ENCODE data around the gene TMEM94. TPM values are rescaled to one million over a fixed set of nuclear protein-coding genes. Genes with fewer than 3 reads are reported as not detected.

Gene TMEM94
- total RNA-seq, 1 experiment from 2014 or later = 67.0 TPM

DNA sequence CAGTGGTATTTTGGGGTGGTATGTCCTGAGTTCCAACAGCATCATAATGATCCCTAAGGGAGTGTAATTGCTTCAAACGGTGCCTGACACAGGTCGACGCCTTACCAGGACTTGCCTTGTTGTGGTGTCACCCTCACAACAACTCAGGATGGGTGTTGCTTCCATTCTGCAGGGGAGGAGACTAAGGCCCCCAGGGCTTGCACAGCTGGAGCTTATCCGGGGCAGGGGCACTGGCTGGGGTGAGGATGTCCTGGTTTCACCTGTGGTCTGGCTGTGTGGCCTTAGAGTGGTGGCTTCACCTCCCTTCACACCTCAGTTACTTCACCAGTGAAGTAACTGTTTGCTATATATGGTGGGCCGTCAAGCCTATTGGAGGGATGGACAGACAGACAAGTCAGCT, 92.4 kb downstream of the TMEM94 start:
- POLR2A ChIA-PET (ENCODE audit: low non-redundant PET) = no interaction called here
- no peak for DNase-seq (ENCODE audit: low spot score)
- H3K27me3 ChIP-seq (replicated peaks; ENCODE audit: insufficient read depth, low read depth, low read length, poor library complexity) = no peaks in the 10 kb centered on the region
- CTCF ChIA-PET = interaction anchor here (0.7 kb wide), 1 partner anchor 199 kb away, joined by 3 read pairs; no protein-coding TSS in a partner anchor
- H3K27ac ChIP-seq (ENCODE audit: low read depth, low read length, poor library complexity, severe bottlenecking) = no peak overlapping the region
- no peaks in the 10 kb centered on the region for H3K9me3 ChIP-seq (ENCODE audit: low read depth, low read length, poor library complexity, severe bottlenecking)
- no TSS peak for BruUV-seq (replicated peaks)
- intact Hi-C loops (cut with micrococcal nuclease; ENCODE audit: unreplicated experiment) = no loop called here
- no peaks in the 10 kb centered on the region for H3K36me3 ChIP-seq (ENCODE audit: insufficient read depth, low read length, poor library complexity, severe bottlenecking)
- no peaks in the 10 kb centered on the region for H3K4me1 ChIP-seq (ENCODE audit: insufficient read depth, low read length, poor library complexity, severe bottlenecking)
- TF ChIP-seq EZH2 (IDR thresholded peaks at IDR 0.05; ENCODE audit: borderline replicate concordance, low read depth, low read length, poor library complexity, severe bottlenecking) = no peak
- no peak overlapping the region for H3K4me3 ChIP-seq (ENCODE audit: low read depth, low read length, poor library complexity, severe bottlenecking)

Small RNAs within 50 kb of the gene (microRNA-seq; reads per million reads assigned to microRNA genes)
- not detected for gene MIR6785

Other genes starting within 250 kb of the TMEM94 start
- gene GGA3, start 195.0 kb upstream of the TMEM94 start, total RNA-seq (2021) = 52.7 and 55.8 TPM in 2 replicates
- gene MRPS7, start 194.8 kb upstream of the TMEM94 start, total RNA-seq (2021) = 103 and 105 TPM in 2 replicates
- gene MIF4GD, start 185.4 kb upstream of the TMEM94 start, total RNA-seq (2021) = 14.7 and 22.4 TPM in 2 replicates
- gene SLC25A19, start 167.2 kb upstream of the TMEM94 start, total RNA-seq (2021) = 40.0 and 45.0 TPM in 2 replicates
- 95.2 and 101 TPM in 2 replicates for gene GRB2, start 51.0 kb upstream of the TMEM94 start, total RNA-seq (2021)
- gene CASKIN2, start 58.9 kb downstream of the TMEM94 start, total RNA-seq (2021) = 32.6 and 32.7 TPM in 2 replicates
- 36.5 and 36.6 TPM in 2 replicates for gene TSEN54, start 59.9 kb downstream of the TMEM94 start, total RNA-seq (2021)
- 10.8 and 14.4 TPM in 2 replicates for gene LLGL2, start 69.1 kb downstream of the TMEM94 start, total RNA-seq (2021)
- 9.3 and 14.7 TPM in 2 replicates for gene MYO15B, start 131.2 kb downstream of the TMEM94 start, total RNA-seq (2021)
- gene SMIM5, start 176.8 kb downstream of the TMEM94 start, total RNA-seq (2021) = 0.22 TPM in 1 of 2 replicates, not detected in the other
- gene RECQL5, start 210.5 kb downstream of the TMEM94 start, total RNA-seq (2021) = 30.6 and 39.0 TPM in 2 replicates
- gene SAP30BP, start 210.7 kb downstream of the TMEM94 start, total RNA-seq (2021) = 98.1 and 114 TPM in 2 replicates

Measured in A673 (cell line).